ENCODE results near the gene GREB1. TPM values are rescaled to one million over a fixed set of nuclear protein-coding genes. Genes with fewer than 3 reads are reported as not detected.

GREB1 gene
- total and polyA plus RNA-seq, 2 of the 13 experiments (the other 11 are each of a cell fraction or from before 2014, with no cell fraction given): 31.3 to 61.2 TPM

DNA sequence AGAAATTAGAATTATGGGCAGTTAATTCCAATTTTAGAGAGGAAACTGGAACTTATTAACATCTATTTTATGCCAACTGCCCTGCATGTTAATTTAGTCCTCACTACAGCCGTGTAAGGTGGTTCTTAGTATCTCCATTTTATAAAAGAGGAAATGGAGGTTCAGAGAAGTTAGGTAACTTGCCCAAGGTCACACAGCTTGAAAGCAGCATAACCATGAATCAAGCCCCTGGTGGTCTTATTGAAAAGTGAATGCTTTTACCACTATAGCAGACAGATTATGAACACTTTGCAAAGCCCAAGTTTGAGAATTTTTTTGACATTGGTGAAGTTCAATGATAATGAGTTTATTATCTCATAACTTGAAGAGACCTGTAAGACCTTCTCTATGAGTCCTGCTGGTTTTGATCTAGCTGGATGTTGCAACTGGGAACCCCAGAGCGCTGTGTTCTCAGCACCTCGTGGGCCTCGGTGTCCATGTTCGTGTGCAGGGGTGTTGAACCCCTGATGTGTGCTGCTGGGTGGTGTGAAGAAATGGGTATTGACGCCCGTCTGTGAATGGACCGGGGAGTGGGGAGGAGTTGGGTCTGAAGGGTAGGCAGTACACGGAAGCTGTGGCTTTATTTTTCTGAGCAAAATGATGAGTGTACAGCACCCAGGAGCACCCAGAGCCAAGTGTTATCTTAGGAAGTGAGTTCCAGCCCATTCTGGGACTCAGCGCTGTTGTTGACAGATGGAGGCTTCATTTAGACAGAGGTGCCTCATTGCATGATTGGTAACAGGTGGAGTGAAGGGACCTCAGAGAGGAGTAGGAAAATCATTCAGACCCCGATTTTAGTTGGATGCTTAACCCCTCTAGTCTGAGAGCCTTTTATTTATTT lies 9.7 kb downstream of the GREB1 start (continued):
- TF ChIP-seq, protein P1, sequence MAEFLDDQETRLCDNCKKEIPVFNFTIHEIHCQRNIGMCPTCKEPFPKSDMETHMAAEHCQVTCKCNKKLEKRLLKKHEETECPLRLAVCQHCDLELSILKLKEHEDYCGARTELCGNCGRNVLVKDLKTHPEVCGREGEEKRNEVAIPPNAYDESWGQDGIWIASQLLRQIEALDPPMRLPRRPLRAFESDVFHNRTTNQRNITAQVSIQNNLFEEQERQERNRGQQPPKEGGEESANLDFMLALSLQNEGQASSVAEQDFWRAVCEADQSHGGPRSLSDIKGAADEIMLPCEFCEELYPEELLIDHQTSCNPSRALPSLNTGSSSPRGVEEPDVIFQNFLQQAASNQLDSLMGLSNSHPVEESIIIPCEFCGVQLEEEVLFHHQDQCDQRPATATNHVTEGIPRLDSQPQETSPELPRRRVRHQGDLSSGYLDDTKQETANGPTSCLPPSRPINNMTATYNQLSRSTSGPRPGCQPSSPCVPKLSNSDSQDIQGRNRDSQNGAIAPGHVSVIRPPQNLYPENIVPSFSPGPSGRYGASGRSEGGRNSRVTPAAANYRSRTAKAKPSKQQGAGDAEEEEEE (CRISPR knock-in tag; IDR thresholded peaks at IDR 0.05; ENCODE audit: borderline replicate concordance): no peak
- TF ChIP-seq ELF4 (CRISPR knock-in tag; IDR thresholded peaks at IDR 0.05; ENCODE audit: borderline replicate concordance) (no peak), ZSCAN25 (CRISPR knock-in tag; IDR thresholded peaks at IDR 0.05) (no peak), ARNTL (CRISPR knock-in tag; IDR thresholded peaks at IDR 0.05) (no peak), TBX2 (CRISPR knock-in tag; IDR thresholded peaks at IDR 0.05; ENCODE audit: borderline replicate concordance) (peak; percentile 33; the same call in 1 of the 2 replicates), ZBTB1 (CRISPR knock-in tag; IDR thresholded peaks at IDR 0.05; ENCODE audit: borderline replicate concordance) (no peak), NFATC3 (CRISPR knock-in tag; IDR thresholded peaks at IDR 0.05) (no peak), MTF2 (CRISPR knock-in tag; IDR thresholded peaks at IDR 0.05; ENCODE audit: borderline replicate concordance) (no peak), MBD4 (IDR thresholded peaks at IDR 0.05; ENCODE audit: borderline replicate concordance, low read length) (no peak), FOXA3 (CRISPR knock-in tag; IDR thresholded peaks at IDR 0.05) (peak; percentile 47; the same call in 1 of the 2 replicates), MTA1 (CRISPR knock-in tag; IDR thresholded peaks at IDR 0.05; ENCODE audit: borderline replicate concordance) (no peak), KDM5A (IDR thresholded peaks at IDR 0.05; ENCODE audit: borderline replicate concordance, low read length) (no peak), U2AF2 (IDR thresholded peaks at IDR 0.05; ENCODE audit: low read depth, low read length) (no peak), ZNF263 (CRISPR knock-in tag; IDR thresholded peaks at IDR 0.05) (no peak; the same call in 1 of the 2 replicates), ZC3H13 (CRISPR knock-in tag; IDR thresholded peaks at IDR 0.05) (no peak), CBX1 (IDR thresholded peaks at IDR 0.05; ENCODE audit: low read depth) (no peak), ZFP82 (CRISPR knock-in tag; IDR thresholded peaks at IDR 0.05; ENCODE audit: borderline replicate concordance) (no peak)
- TF ChIP-seq, protein P2, sequence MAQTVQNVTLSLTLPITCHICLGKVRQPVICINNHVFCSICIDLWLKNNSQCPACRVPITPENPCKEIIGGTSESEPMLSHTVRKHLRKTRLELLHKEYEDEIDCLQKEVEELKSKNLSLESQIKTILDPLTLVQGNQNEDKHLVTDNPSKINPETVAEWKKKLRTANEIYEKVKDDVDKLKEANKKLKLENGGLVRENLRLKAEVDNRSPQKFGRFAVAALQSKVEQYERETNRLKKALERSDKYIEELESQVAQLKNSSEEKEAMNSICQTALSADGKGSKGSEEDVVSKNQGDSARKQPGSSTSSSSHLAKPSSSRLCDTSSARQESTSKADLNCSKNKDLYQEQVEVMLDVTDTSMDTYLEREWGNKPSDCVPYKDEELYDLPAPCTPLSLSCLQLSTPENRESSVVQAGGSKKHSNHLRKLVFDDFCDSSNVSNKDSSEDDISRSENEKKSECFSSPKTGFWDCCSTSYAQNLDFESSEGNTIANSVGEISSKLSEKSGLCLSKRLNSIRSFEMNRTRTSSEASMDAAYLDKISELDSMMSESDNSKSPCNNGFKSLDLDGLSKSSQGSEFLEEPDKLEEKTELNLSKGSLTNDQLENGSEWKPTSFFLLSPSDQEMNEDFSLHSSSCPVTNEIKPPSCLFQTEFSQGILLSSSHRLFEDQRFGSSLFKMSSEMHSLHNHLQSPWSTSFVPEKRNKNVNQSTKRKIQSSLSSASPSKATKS (CRISPR knock-in tag; IDR thresholded peaks at IDR 0.05): no peak
- TF ChIP-seq, protein P3, sequence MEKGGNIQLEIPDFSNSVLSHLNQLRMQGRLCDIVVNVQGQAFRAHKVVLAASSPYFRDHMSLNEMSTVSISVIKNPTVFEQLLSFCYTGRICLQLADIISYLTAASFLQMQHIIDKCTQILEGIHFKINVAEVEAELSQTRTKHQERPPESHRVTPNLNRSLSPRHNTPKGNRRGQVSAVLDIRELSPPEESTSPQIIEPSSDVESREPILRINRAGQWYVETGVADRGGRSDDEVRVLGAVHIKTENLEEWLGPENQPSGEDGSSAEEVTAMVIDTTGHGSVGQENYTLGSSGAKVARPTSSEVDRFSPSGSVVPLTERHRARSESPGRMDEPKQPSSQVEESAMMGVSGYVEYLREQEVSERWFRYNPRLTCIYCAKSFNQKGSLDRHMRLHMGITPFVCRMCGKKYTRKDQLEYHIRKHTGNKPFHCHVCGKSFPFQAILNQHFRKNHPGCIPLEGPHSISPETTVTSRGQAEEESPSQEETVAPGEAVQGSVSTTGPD (CRISPR knock-in tag; IDR thresholded peaks at IDR 0.05): no peak
- TF ChIP-seq, protein P4, sequence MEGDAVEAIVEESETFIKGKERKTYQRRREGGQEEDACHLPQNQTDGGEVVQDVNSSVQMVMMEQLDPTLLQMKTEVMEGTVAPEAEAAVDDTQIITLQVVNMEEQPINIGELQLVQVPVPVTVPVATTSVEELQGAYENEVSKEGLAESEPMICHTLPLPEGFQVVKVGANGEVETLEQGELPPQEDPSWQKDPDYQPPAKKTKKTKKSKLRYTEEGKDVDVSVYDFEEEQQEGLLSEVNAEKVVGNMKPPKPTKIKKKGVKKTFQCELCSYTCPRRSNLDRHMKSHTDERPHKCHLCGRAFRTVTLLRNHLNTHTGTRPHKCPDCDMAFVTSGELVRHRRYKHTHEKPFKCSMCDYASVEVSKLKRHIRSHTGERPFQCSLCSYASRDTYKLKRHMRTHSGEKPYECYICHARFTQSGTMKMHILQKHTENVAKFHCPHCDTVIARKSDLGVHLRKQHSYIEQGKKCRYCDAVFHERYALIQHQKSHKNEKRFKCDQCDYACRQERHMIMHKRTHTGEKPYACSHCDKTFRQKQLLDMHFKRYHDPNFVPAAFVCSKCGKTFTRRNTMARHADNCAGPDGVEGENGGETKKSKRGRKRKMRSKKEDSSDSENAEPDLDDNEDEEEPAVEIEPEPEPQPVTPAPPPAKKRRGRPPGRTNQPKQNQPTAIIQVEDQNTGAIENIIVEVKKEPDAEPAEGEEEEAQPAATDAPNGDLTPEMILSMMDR (CRISPR knock-in tag; IDR thresholded peaks at IDR 0.05): no peak
- TF ChIP-seq, protein P5, sequence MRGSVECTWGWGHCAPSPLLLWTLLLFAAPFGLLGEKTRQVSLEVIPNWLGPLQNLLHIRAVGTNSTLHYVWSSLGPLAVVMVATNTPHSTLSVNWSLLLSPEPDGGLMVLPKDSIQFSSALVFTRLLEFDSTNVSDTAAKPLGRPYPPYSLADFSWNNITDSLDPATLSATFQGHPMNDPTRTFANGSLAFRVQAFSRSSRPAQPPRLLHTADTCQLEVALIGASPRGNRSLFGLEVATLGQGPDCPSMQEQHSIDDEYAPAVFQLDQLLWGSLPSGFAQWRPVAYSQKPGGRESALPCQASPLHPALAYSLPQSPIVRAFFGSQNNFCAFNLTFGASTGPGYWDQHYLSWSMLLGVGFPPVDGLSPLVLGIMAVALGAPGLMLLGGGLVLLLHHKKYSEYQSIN (CRISPR knock-in tag; IDR thresholded peaks at IDR 0.05; ENCODE audit: borderline replicate concordance): no peak

Measured in HepG2 (cell line).